ENCODE results near the gene STK39. TPM values are rescaled to one million over a fixed set of nuclear protein-coding genes. Genes with fewer than 3 reads are reported as not detected.

Gene STK39
- total and polyA plus RNA-seq, 9 of the 15 experiments (the other 6 are each of a cell fraction or from before 2014, with no cell fraction given) = 0.19 to 0.76 (median 0.51) TPM

- no peak for TF ChIP-seq GTF3C2 (IDR thresholded peaks at IDR 0.05; ENCODE audit: borderline replicate concordance, extremely low read depth, insufficient read length)
- no peak for TF ChIP-seq UBTF (IDR thresholded peaks at IDR 0.05; ENCODE audit: borderline replicate concordance in 1 of 2, low read depth in 2 of 2, low read length in 2 of 2)
- no peak for TF ChIP-seq FOXO4 (CRISPR knock-in tag; IDR thresholded peaks at IDR 0.05)
- no peak for TF ChIP-seq LARP7 (IDR thresholded peaks at IDR 0.05)
- TF ChIP-seq ARID2 (IDR thresholded peaks at IDR 0.05) = peak; percentile 65; the same call in 1 of the 2 replicates
- no peak for TF ChIP-seq EP300 (IDR thresholded peaks at IDR 0.05; ENCODE audit: low read length)
- 0 out of 2 replicates have a peak, but pooled peaks have one; percentile 61 for TF ChIP-seq ZBTB26 (CRISPR knock-in tag; IDR thresholded peaks at IDR 0.05)
- TF ChIP-seq ZNF253 (CRISPR knock-in tag; conservative IDR thresholded peaks at IDR 0.05) = no peak
- peak; percentile 53 for TF ChIP-seq ZBTB40 (IDR thresholded peaks at IDR 0.05)
- no peak for TF ChIP-seq ZBTB40 (CRISPR knock-in tag; IDR thresholded peaks at IDR 0.05)
Observed at GRCh38 chr2:167941604-167942003, 305.8 kb downstream of the STK39 start (continued).

All from K562 (cell line).